ENCODE measurements around the gene CERS4. TPM values are rescaled to one million over a fixed set of nuclear protein-coding genes. Genes with fewer than 3 reads are reported as not detected.
"Not testable (repeated sequence)": the region's sequence is repeated elsewhere in the genome, so short reads cannot be mapped to it uniquely, and the experiment has no call there.

CERS4 gene
- total RNA-seq, 1 experiment from 2014 or later, result 11.6 TPM

DNA sequence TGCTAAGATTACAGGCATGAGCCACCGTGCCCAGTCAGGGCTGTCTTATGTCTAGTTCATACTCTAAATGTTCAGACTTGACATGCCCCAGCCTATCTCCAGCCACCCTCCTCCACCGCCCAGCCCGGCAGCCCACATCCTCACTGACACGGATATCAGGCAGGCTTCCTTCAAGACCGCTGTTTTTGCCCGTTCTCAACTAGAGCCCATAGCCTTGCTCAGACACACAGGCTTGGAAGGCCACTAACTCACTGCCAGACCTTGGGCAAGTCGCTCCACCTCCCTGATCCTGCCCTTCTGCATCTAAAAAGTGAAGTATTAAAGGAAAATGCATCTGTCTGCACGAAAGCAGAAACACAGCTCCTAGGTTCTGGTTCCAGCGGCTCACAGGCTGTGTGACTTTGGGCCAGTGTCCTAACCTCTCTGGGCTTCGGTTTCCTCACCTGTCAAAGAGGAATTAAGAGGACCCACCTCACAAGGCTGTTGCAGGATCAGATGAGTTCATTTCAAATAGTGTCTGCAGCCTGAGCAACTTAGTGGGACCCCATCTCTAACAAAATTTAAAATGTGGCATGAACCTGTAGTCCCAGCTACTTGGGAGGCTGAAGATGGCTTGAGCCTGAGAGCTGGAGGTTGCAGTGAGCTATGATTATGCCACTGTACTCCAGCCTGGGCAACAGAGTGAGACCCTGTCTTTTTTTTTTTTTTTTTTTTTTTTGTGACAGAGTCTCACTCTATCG, 14.5 kb upstream of the CERS4 start:
- in situ Hi-C loops (cut with HindIII; ENCODE audit: low pct_unique_long_range_greater_than_20kb, low sequenced_read_pairs) (no loop called here), intact Hi-C loops (cut with micrococcal nuclease; ENCODE audit: unreplicated experiment) (no loop called here)
- Histone ChIP-seq H3K4me1 (ENCODE audit: control insufficient read depth, insufficient read depth, low read length) (no peaks in the 10 kb centered on the region), H3K36me3 (ENCODE audit: control insufficient read depth, insufficient read depth, low read length) (no peaks in the 10 kb centered on the region), H3K27me3 (ENCODE audit: control insufficient read depth, insufficient read depth, low read length) (no peaks in the 10 kb centered on the region), H3K9me3 (ENCODE audit: control insufficient read depth, insufficient read depth, low read depth, low read length) (no peaks in the 10 kb centered on the region), H3K27ac (ENCODE audit: low read length) (no peak overlapping the region), H3K4me3 (ENCODE audit: low read depth in 2 of 2, low read length in 2 of 2) (no peak overlapping the region)
- CTCF ChIA-PET, result no interaction called here
- no peak for TF ChIP-seq SIN3A (IDR thresholded peaks at IDR 0.05; ENCODE audit: borderline replicate concordance, insufficient read depth, low read depth, low read length)
- no peak for TF ChIP-seq POLR2AphosphoS5 (IDR thresholded peaks at IDR 0.05; ENCODE audit: low read depth, low read length)
- no peak for TF ChIP-seq TCF7L2 (IDR thresholded peaks at IDR 0.05; ENCODE audit: low read depth, low read length)
- TF ChIP-seq, protein P1, sequence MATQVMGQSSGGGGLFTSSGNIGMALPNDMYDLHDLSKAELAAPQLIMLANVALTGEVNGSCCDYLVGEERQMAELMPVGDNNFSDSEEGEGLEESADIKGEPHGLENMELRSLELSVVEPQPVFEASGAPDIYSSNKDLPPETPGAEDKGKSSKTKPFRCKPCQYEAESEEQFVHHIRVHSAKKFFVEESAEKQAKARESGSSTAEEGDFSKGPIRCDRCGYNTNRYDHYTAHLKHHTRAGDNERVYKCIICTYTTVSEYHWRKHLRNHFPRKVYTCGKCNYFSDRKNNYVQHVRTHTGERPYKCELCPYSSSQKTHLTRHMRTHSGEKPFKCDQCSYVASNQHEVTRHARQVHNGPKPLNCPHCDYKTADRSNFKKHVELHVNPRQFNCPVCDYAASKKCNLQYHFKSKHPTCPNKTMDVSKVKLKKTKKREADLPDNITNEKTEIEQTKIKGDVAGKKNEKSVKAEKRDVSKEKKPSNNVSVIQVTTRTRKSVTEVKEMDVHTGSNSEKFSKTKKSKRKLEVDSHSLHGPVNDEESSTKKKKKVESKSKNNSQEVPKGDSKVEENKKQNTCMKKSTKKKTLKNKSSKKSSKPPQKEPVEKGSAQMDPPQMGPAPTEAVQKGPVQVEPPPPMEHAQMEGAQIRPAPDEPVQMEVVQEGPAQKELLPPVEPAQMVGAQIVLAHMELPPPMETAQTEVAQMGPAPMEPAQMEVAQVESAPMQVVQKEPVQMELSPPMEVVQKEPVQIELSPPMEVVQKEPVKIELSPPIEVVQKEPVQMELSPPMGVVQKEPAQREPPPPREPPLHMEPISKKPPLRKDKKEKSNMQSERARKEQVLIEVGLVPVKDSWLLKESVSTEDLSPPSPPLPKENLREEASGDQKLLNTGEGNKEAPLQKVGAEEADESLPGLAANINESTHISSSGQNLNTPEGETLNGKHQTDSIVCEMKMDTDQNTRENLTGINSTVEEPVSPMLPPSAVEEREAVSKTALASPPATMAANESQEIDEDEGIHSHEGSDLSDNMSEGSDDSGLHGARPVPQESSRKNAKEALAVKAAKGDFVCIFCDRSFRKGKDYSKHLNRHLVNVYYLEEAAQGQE (IDR thresholded peaks at IDR 0.05; ENCODE audit: insufficient read depth in 1 of 2, low read depth in 2 of 2, low read length in 1 of 2), result no peak
- TF ChIP-seq, protein P2, sequence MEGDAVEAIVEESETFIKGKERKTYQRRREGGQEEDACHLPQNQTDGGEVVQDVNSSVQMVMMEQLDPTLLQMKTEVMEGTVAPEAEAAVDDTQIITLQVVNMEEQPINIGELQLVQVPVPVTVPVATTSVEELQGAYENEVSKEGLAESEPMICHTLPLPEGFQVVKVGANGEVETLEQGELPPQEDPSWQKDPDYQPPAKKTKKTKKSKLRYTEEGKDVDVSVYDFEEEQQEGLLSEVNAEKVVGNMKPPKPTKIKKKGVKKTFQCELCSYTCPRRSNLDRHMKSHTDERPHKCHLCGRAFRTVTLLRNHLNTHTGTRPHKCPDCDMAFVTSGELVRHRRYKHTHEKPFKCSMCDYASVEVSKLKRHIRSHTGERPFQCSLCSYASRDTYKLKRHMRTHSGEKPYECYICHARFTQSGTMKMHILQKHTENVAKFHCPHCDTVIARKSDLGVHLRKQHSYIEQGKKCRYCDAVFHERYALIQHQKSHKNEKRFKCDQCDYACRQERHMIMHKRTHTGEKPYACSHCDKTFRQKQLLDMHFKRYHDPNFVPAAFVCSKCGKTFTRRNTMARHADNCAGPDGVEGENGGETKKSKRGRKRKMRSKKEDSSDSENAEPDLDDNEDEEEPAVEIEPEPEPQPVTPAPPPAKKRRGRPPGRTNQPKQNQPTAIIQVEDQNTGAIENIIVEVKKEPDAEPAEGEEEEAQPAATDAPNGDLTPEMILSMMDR (IDR thresholded peaks at IDR 0.05), result no peak
- POLR2A ChIA-PET, result no interaction called here
- ATAC-seq (no peak), DNase-seq (ENCODE audit: low read depth, low spot score) (no peak)
- no TSS peak for BruUV-seq (replicated peaks)

DNA sequence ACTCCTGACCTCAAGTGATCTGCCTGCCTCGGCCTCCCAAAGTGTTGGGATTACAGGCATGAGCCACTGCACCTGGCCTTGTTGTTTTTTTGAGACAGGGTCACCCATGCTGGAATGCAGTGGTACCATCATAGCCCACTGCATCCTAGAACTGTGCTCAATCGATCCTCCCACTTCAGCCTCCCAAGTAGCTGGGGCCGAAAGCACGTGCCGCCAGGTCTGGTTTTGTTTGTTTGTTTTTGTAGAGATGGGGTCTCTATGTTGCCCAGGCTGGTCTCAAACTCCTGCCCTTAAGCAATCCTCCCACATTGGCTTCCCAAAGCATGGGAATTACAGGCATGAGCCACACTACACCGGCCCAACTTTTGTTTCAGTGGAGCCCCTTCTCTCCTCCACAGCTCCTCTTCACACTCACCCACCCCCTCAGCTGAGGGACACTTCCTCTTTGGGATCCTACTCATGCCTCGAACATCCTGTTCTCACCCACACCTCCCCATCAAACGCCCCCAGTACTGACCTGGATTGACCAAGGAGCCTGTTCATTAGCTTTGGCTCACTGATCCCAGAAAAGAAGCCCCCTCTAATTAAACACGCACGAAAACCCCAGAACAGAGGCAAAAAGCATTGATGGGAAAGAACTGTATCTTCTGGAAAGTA, 12.8 kb upstream of the CERS4 start:
- POLR2A ChIA-PET, result interaction anchor here (0.7 kb wide), 1 partner anchor 39 kb away, joined by 3 read pairs; no protein-coding TSS in a partner anchor
- intact Hi-C loops (cut with micrococcal nuclease; ENCODE audit: unreplicated experiment), result no loop called here
- Histone ChIP-seq H3K27ac (ENCODE audit: low read length) (no peak overlapping the region), H3K27me3 (ENCODE audit: control insufficient read depth, insufficient read depth, low read length) (no peaks in the 10 kb centered on the region), H3K4me3 (ENCODE audit: low read depth in 2 of 2, low read length in 2 of 2) (no peak overlapping the region), H3K4me1 (ENCODE audit: control insufficient read depth, insufficient read depth, low read length) (no peaks in the 10 kb centered on the region), H3K9me3 (ENCODE audit: control insufficient read depth, insufficient read depth, low read depth, low read length) (no peaks in the 10 kb centered on the region), H3K36me3 (ENCODE audit: control insufficient read depth, insufficient read depth, low read length) (no peaks in the 10 kb centered on the region)
- CTCF ChIA-PET, result interaction anchor here (0.6 to 0.7 kb wide), 2 partner anchors 28 to 76 kb away, joined by 3 to 5 read pairs; no protein-coding TSS in a partner anchor
- no TSS peak for BruUV-seq (replicated peaks)
- ATAC-seq (no peak), DNase-seq (ENCODE audit: low read depth, low spot score) (no peak)
- TF ChIP-seq, protein P1 (IDR thresholded peaks at IDR 0.05; ENCODE audit: insufficient read depth in 1 of 2, low read depth in 2 of 2, low read length in 1 of 2), result no peak
- TF ChIP-seq TCF7L2 (IDR thresholded peaks at IDR 0.05; ENCODE audit: low read depth, low read length), result no peak
- TF ChIP-seq, protein P2 (IDR thresholded peaks at IDR 0.05), result no peak
- TF ChIP-seq POLR2AphosphoS5 (IDR thresholded peaks at IDR 0.05; ENCODE audit: low read depth, low read length), result no peak
- no peak for TF ChIP-seq SIN3A (IDR thresholded peaks at IDR 0.05; ENCODE audit: borderline replicate concordance, insufficient read depth, low read depth, low read length)
- in situ Hi-C loops (cut with HindIII; ENCODE audit: low pct_unique_long_range_greater_than_20kb, low sequenced_read_pairs), result no loop called here

DNA sequence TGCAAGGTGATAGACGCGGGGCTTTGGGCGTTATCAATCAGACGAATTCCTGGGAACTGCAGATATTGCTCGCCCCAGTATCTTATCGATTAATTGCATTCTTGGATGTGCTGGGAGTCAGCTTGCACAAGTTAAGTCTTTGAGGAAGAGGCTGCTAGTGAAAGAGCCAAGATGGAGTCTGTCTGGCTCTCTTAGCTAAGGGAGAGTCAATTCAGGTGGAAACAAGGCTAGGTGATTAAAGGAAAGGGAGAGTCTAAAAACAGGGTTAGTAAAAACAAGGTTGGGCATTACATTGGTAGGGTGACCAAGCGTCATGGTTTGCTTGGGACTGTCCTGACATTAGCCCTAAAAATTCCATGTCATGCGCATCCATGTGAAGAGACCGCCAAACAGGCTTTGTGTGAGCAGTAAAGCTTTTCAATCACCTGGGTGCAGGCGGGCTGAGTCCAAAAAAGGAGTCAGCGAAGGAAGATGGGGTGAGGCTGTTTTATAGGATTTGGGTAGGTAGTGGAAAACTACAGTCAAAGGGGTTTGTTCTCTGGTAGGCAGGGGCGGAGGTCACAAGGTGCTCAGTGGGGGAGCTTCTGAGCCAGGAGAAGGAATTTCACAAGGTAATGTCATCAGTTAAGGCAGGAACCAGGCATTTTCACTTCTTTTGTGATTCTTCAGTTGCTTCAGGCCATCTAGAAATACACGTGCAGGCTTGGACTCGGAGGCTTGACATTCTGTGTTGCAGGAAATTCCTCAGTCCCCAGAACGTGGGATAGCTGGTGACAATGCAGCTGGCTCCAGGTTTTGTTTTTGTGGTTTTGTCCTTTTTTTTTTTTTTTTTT, 5.7 kb upstream of the CERS4 start:
- DNase-seq (ENCODE audit: low read depth, low spot score); in situ Hi-C loops (cut with HindIII; ENCODE audit: low pct_unique_long_range_greater_than_20kb, low sequenced_read_pairs); H3K27me3 ChIP-seq (ENCODE audit: control insufficient read depth, insufficient read depth, low read length); ATAC-seq; H3K9me3 ChIP-seq (ENCODE audit: control insufficient read depth, insufficient read depth, low read depth, low read length); H3K4me3 ChIP-seq (ENCODE audit: low read depth in 2 of 2, low read length in 2 of 2); H3K36me3 ChIP-seq (ENCODE audit: control insufficient read depth, insufficient read depth, low read length); BruUV-seq (replicated peaks); intact Hi-C loops (cut with micrococcal nuclease; ENCODE audit: unreplicated experiment); H3K4me1 ChIP-seq (ENCODE audit: control insufficient read depth, insufficient read depth, low read length); CTCF ChIA-PET; H3K27ac ChIP-seq (ENCODE audit: low read length): not testable (repeated sequence)
- POLR2A ChIA-PET, result interaction anchor here (0.6 kb wide), 1 partner anchor 123 kb away, joined by 3 read pairs; no protein-coding TSS in a partner anchor
